HG02642 (cell line): ENCODE data around the gene TRMT112.

ENCODE experiments used
- ATAC-seq: cut with Tn5 transposase; IDR thresholded peaks from one replicate; pipeline ENCODE4 v1.9.1; 2021; ENCODE audit warnings: mild to moderate bottlenecking; ENCODE audit not compliant: unreplicated experiment, poor library complexity

Gene TRMT112

GRCh38 chr11:64352099-64352994 lies 35.0 kb upstream of the TRMT112 start:
- ATAC-seq: no peak

- ATAC-seq: no peak
These were observed 33.8 kb upstream of the TRMT112 start for GRCh38 chr11:64351136-64351631.

- ATAC-seq: no peak
These were observed 32.0 kb upstream of the TRMT112 start for GRCh38 chr11:64349404-64349803.

- ATAC-seq: no peak
These were observed 31.6 kb upstream of the TRMT112 start for GRCh38 chr11:64349025-64349387.

DNA sequence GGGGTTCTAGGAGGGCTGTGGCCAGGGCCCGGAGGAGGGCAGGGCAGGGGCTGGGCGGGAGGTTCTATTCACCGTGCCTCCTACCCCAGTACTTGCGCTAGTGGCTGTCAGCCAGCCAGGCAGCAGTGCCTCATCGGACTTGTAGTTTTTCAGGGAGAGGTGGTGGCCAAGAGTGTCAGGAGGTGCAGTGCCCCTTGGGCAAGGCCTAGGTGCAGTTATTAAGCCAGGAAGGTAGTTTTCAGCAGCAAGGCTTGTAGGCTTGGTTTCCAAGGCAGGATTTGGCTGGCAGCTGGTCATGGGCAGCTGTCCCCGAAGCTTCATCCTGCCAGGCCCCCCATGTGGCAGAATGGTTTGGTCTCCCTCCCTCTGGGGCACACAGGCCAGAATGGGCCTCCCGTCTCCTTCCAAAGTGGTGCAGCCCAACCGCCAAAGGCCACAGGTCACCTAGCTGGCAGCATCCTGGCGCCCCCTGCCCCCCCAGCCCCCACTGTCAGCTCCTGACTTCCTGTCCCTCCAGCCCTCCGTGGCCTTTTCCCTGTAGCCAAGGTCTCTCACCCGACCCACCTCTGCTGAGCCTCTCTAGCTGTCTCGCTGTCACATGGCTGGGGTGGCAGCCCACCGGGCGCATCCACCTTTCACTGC lies 31.1 kb upstream of the TRMT112 start:
- no peak for ATAC-seq

- no peak for ATAC-seq
These were observed 30.0 kb upstream of the TRMT112 start for GRCh38 chr11:64347193-64347867.

- ATAC-seq: no peak
These were observed 27.4 kb upstream of the TRMT112 start for GRCh38 chr11:64344787-64345186.

DNA sequence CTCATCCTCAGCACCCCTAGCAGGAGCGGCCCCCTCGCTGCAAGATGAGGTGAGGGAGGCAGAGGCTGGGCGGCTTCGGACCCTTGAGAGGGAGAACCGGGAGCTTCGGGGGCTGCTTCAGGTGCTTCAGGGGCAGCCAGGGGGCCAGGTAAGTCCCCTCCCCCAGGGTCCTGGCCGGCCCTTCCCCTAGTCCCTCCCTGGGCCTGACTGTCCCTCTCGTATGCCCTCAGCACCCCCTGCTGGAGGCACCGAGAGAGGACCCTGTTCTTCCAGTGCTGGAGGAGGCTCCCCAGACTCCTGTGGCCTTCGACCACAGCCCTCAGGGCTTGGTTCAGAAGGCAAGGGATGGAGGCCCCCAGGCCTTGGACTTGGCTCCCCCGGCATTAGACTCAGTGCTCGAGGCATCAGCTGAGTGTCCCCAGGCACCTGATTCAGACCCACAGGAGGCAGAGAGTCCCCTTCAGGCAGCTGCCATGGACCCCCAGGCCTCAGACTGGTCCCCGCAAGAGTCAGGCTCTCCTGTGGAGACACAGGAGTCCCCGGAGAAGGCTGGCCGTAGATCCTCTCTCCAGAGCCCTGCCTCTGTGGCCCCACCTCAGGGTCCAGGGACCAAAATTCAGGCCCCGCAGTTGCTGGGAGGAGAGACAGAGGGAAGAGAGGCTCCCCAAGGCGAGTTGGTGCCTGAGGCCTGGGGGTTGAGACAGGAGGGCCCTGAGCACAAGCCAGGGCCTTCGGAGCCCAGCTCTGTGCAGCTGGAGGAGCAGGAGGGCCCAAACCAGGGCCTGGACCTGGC lies 26.6 kb upstream of the TRMT112 start:
- ATAC-seq: no peak

GRCh38 chr11:64342869-64343745 lies 25.7 kb upstream of the TRMT112 start:
- ATAC-seq: no peak

- no peak for ATAC-seq
These were observed 24.8 kb upstream of the TRMT112 start for GRCh38 chr11:64341851-64342791.

DNA sequence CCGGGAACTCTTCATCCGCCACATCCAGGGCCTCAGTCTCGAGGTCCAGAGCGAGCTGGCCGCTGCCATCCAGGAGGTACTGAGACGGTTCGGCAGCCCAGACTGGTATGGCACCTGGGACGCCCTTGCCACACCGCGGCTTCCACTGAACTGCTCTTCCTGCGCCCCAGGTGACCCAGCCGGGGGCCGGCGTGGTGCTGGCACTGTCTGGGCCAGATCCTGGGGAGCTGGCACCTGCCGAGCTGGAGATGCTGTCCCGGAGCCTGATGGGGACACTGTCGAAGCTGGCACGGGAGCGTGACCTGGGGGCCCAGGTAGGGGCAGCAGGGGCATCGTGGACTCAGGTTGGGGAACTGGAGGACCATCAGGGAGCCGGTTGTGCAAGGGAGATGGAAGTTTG lies 24.1 kb upstream of the TRMT112 start:
- ATAC-seq: no peak

- peak; percentile 45 for ATAC-seq
These were observed 23.4 kb upstream of the TRMT112 start for GRCh38 chr11:64340671-64341335.

- ATAC-seq: peak; percentile 67
These were observed 22.5 kb upstream of the TRMT112 start, which contains the start of gene CCDC88B for GRCh38 chr11:64339754-64340408. TSS of gene CCDC88B (plus strand) at chr11:64340204. CDS start at chr11:64340267, 63 bp downstream.

DNA sequence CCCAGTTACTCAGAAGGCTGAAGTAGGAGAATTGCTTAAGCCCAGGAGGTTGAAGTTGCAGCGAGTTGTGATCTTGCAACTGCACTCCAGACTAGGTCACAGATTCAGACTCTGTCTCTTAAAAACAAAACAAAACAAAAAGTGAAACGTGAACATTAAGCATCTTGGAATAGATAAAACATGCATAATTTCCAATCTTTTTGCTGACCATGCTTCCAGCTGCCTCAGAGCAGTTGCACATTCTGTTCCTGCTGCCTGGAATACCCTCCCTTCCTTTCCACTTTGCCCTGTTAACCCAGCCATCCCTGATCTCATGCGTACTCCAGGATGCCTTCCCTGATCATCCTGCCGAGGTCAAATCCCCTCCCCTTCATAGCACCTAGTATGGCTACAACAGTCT lies 21.9 kb upstream of the TRMT112 start:
- ATAC-seq: no peak

DNA sequence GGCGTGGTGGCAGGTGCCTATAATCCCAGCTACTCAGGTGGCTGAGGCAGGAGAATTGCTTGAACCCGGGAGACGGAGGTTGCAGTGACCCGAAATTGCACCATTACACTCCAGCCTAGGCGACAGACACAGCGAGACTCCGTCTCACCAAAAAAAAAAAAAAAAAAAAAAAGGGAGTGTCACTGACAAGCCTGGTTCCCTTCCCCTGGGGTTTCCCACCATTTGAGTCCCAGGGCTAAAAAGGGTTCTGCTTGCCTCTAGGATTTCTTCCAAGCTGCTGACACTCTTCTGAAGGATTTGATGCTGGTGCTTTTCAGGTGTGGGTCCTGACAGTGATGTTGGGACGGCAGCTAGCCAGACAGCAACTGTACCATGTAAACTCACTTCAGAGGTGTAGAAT lies 21.4 kb upstream of the TRMT112 start:
- ATAC-seq: no peak

GRCh38 chr11:64337538-64338249 lies 20.3 kb upstream of the TRMT112 start:
- no peak for ATAC-seq
